OCI-LY1 (cell line): ENCODE results near the gene RPL37.
"Not testable (repeated sequence)": the region's sequence is repeated elsewhere in the genome, so short reads cannot be mapped to it uniquely, and the experiment has no call there.

Experiments used
- H2AFZ ChIP-seq: fragments of 200-600 bp; sonication (generic), shearing (Covaris generic); 2 replicates; pipeline ENCODE4 v1.6.0; 2014; ENCODE audit warnings: antibody characterized with exemption, mild to moderate bottlenecking, low read length
- H3F3A ChIP-seq: fragments of 200-600 bp; sonication (generic), shearing (Covaris generic); 2 replicates; pipeline ENCODE4 v1.6.0; 2014; ENCODE audit warnings: mild to moderate bottlenecking, antibody characterized with exemption, low read length, moderate library complexity; ENCODE audit not compliant: insufficient read depth
- H3K27ac ChIP-seq: fragments of 200-600 bp; sonication (generic); 2 replicates; pipeline ENCODE4 v1.5.1; 2014; ENCODE audit warnings: low read length, mixed run types, mild to moderate bottlenecking, low read depth; ENCODE audit not compliant: poor library complexity, severe bottlenecking
- H3K27me3 ChIP-seq: fragments of 200-600 bp; sonication (generic); 2 replicates; pipeline ENCODE4 v1.6.0; 2014; ENCODE audit warnings: antibody characterized with exemption, mild to moderate bottlenecking, low read length, moderate library complexity; ENCODE audit not compliant: insufficient read depth
- H3K36me3 ChIP-seq: fragments of 200-600 bp; sonication (generic); 2 replicates; pipeline ENCODE4 v1.6.1; 2014; ENCODE audit warnings: mild to moderate bottlenecking, antibody characterized with exemption, low read length, moderate library complexity, mixed read lengths; ENCODE audit not compliant: insufficient read depth
- H3K4me1 ChIP-seq: fragments of 200-600 bp; sonication (generic); 2 replicates; pipeline ENCODE4 v1.5.1; 2014; ENCODE audit warnings: mild to moderate bottlenecking, low read length, moderate library complexity; ENCODE audit not compliant: insufficient read depth, severe bottlenecking
- H3K4me2 ChIP-seq: fragments of 200-600 bp; sonication (generic), shearing (Covaris generic); 2 replicates; pipeline ENCODE4 v1.6.1; 2014; ENCODE audit warnings: low read length
- H3K4me3 ChIP-seq: fragments of 200-600 bp; sonication (generic); 2 replicates; pipeline ENCODE4 v1.5.1; 2014; ENCODE audit warnings: low read length, low read depth, mild to moderate bottlenecking, mixed read lengths; ENCODE audit not compliant: poor library complexity, severe bottlenecking
- H3K79me2 ChIP-seq: fragments of 200-600 bp; shearing (Covaris generic); 2 replicates; pipeline ENCODE4 v1.6.1; 2016; ENCODE audit warnings: mixed run types, low read length, mixed read lengths; ENCODE audit not compliant: insufficient read depth
- H3K9ac ChIP-seq: fragments of 200-600 bp; sonication (generic), shearing (Covaris generic); 2 replicates; pipeline ENCODE4 v1.6.1; 2014; ENCODE audit warnings: mild to moderate bottlenecking, low read length, mixed read lengths
- H3K9me2 ChIP-seq: fragments of 200-600 bp; sonication (generic), shearing (Covaris generic); 2 replicates; pipeline ENCODE4 v1.6.1; 2014; ENCODE audit warnings: low read depth, mild to moderate bottlenecking, low read length, mixed read lengths
- H3K9me3 ChIP-seq: fragments of 200-600 bp; shearing (Covaris generic); 2 replicates; pipeline ENCODE4 v1.6.1; 2014; ENCODE audit warnings: low read length, mixed read lengths
- H4K20me1 ChIP-seq: fragments of 200-600 bp; sonication (generic), shearing (Covaris generic); 2 replicates; pipeline ENCODE4 v1.6.0; 2016; ENCODE audit warnings: mild to moderate bottlenecking, low read length; ENCODE audit not compliant: insufficient read depth
- CTCF ChIP-seq: fragments of 200-600 bp; sonication (generic), shearing (Covaris generic); IDR thresholded peaks from 2 replicates; pipeline ENCODE4 v1.5.1; 2017; ENCODE audit warnings: mild to moderate bottlenecking, antibody characterized with exemption, low read length, moderate library complexity, mixed read lengths
- EZH2 ChIP-seq: fragments of 200-600 bp; sonication (generic), shearing (Covaris generic); IDR thresholded peaks from 2 replicates; pipeline ENCODE4 v1.8.0; 2017; ENCODE audit warnings: borderline replicate concordance, mixed run types, mild to moderate bottlenecking, antibody characterized with exemption, low read length, moderate library complexity, mixed read lengths

The RPL37 gene

GRCh38 chr5:40873286-40873880 is 38.4 kb upstream of the RPL37 start:
- Histone ChIP-seq H4K20me1 (no peaks in the 10 kb centered on the region), H3K79me2 (no peaks in the 10 kb centered on the region), H3F3A (no peaks in the 10 kb centered on the region), H3K27ac (no peak overlapping the region), H3K4me1 (no peaks in the 10 kb centered on the region), H3K4me2 (no peak overlapping the region), H3K9me3 (0 out of 2 replicates have a peak, but pooled peaks cover 3% of the 10 kb centered on the region), H3K9ac (no peak overlapping the region), H2AFZ (no peak overlapping the region), H3K4me3 (no peak overlapping the region), H3K9me2 (no peaks in the 10 kb centered on the region), H3K36me3 (no peaks in the 10 kb centered on the region), H3K27me3 (no peaks in the 10 kb centered on the region)
- no peak for TF ChIP-seq CTCF
- TF ChIP-seq EZH2 = no peak

DNA sequence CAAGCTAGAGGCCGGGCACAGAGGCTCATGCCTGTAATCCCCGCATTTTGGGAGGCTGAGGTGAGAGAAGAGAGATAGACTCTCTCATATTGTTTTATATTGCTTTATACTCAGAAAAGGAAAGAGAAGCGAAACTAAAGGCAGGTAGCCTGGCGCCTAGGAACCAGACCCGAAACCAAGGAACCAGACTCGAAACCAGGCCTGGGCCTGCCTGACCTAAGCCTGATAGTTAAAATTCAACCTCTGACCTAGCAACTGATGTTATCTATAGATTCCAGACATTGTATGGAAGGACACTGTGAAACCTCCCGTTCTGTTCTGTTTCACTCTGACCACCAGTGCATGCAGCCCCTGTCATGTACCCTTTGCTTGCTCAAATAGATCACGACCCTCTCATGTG is 37.2 kb upstream of the RPL37 start:
- H3K36me3 ChIP-seq, H3K4me3 ChIP-seq, H4K20me1 ChIP-seq, H3K4me1 ChIP-seq, H3K4me2 ChIP-seq, H3K9ac ChIP-seq, H3K27me3 ChIP-seq, H3K79me2 ChIP-seq, H3K9me2 ChIP-seq, H3K9me3 ChIP-seq, H3K27ac ChIP-seq, H2AFZ ChIP-seq, H3F3A ChIP-seq: not testable (repeated sequence)

GRCh38 chr5:40871177-40871576 is 36.2 kb upstream of the RPL37 start:
- no peaks in the 10 kb centered on the region for H3K9me2 ChIP-seq
- no peaks in the 10 kb centered on the region for H3F3A ChIP-seq
- no peaks in the 10 kb centered on the region for H3K9me3 ChIP-seq
- no peaks in the 10 kb centered on the region for H4K20me1 ChIP-seq
- no peaks in the 10 kb centered on the region for H3K36me3 ChIP-seq
- H3K9ac ChIP-seq = no peak overlapping the region
- H3K4me3 ChIP-seq = no peak overlapping the region
- H3K27ac ChIP-seq = no peak overlapping the region
- no peaks in the 10 kb centered on the region for H3K79me2 ChIP-seq
- H2AFZ ChIP-seq = no peak overlapping the region
- no peaks in the 10 kb centered on the region for H3K4me1 ChIP-seq
- no peak overlapping the region for H3K4me2 ChIP-seq
- TF ChIP-seq EZH2 = no peak
- TF ChIP-seq CTCF = no peak
- H3K27me3 ChIP-seq = no peaks in the 10 kb centered on the region

GRCh38 chr5:40869384-40869783 is 34.4 kb upstream of the RPL37 start:
- Histone ChIP-seq H2AFZ (no peak overlapping the region), H3K36me3 (no peaks in the 10 kb centered on the region), H3K9ac (no peak overlapping the region), H3K79me2 (no peaks in the 10 kb centered on the region), H3K9me3 (no peaks in the 10 kb centered on the region), H3F3A (no peaks in the 10 kb centered on the region), H3K27ac (no peak overlapping the region), H4K20me1 (no peaks in the 10 kb centered on the region), H3K27me3 (no peaks in the 10 kb centered on the region), H3K4me1 (no peaks in the 10 kb centered on the region), H3K4me3 (no peak overlapping the region), H3K4me2 (no peak overlapping the region), H3K9me2 (no peaks in the 10 kb centered on the region)
- no peak for TF ChIP-seq CTCF
- TF ChIP-seq EZH2 = no peak
